GM19438 (cell line): ENCODE data around the gene JPH4.
A peak's percentile ranks its signal among the peaks of the same experiment; 100 is the strongest.
"Not testable (repeated sequence)": the region's sequence is repeated elsewhere in the genome, so short reads cannot be mapped to it uniquely, and the experiment has no call there.

Source experiments
- ATAC-seq: cut with Tn5 transposase; IDR thresholded peaks from one replicate; pipeline ENCODE4 v1.9.1; 2021; ENCODE audit warnings: low read depth; ENCODE audit not compliant: unreplicated experiment

Gene JPH4

GRCh38 chr14:23551266-23552028 lies 27.1 kb downstream of the JPH4 start, which contains the start of gene ZFHX2:
Gene ZFHX2 (minus strand): TSS chr14:23551765. CDS start chr14:23535325, 16,440 bp downstream.
- peak; percentile 57 for ATAC-seq

- ATAC-seq, result no peak
Measured at GRCh38 chr14:23550812-23551265, 27.8 kb downstream of the JPH4 start.

GRCh38 chr14:23550131-23550811 lies 28.3 kb downstream of the JPH4 start:
- ATAC-seq, result no peak

GRCh38 chr14:23548351-23549318 lies 30.0 kb downstream of the JPH4 start:
- no peak for ATAC-seq

- no peak for ATAC-seq
Measured at GRCh38 chr14:23547924-23548323, 30.7 kb downstream of the JPH4 start.

- no peak for ATAC-seq
Measured at GRCh38 chr14:23546450-23547035, 32.0 kb downstream of the JPH4 start.

GRCh38 chr14:23545740-23546365 lies 32.7 kb downstream of the JPH4 start:
- ATAC-seq, result no peak

- no peak for ATAC-seq
Measured at GRCh38 chr14:23544511-23545447, 33.8 kb downstream of the JPH4 start.

- no peak for ATAC-seq
Measured at GRCh38 chr14:23543403-23543802, 35.2 kb downstream of the JPH4 start.

GRCh38 chr14:23542261-23542660 lies 36.3 kb downstream of the JPH4 start:
- ATAC-seq, result no peak

- no peak for ATAC-seq
Measured at GRCh38 chr14:23540141-23540469, 38.5 kb downstream of the JPH4 start.

GRCh38 chr14:23539248-23540140 lies 39.1 kb downstream of the JPH4 start:
- no peak for ATAC-seq

GRCh38 chr14:23538785-23539184 lies 39.8 kb downstream of the JPH4 start:
- ATAC-seq, result no peak

- ATAC-seq, result no peak
Measured at GRCh38 chr14:23538050-23538718, 40.4 kb downstream of the JPH4 start.

- no peak for ATAC-seq
Measured at GRCh38 chr14:23537351-23538049, 41.1 kb downstream of the JPH4 start.

- ATAC-seq, result not testable (repeated sequence)
Measured at GRCh38 chr14:23536906-23537305, 41.7 kb downstream of the JPH4 start.

- ATAC-seq, result no peak
Measured at GRCh38 chr14:23536494-23536893, 42.1 kb downstream of the JPH4 start.
